ENCODE data around the gene STK35. TPM values are rescaled to one million over a fixed set of nuclear protein-coding genes. Genes with fewer than 3 reads are reported as not detected.

The STK35 gene
- polyA plus RNA-seq, 4 donors, result 17.0 to 18.8 (median 17.1) TPM

- peak in 1 of 4 donors; percentile 8 for DNase-seq (ENCODE audit: low read depth in 4 of 4, low spot score in 3 of 4)
These were observed 2.0 kb downstream of the STK35 start for GRCh38 chr20:2103461-2104153.

- DNase-seq (ENCODE audit: low read depth in 4 of 4, low spot score in 3 of 4), result no peak
These were observed 2.6 kb downstream of the STK35 start for GRCh38 chr20:2104236-2104635.

- DNase-seq (ENCODE audit: low read depth in 4 of 4, low spot score in 3 of 4), result no peak
These were observed 6.9 kb downstream of the STK35 start for GRCh38 chr20:2108498-2108897.

- no peak for DNase-seq (ENCODE audit: low read depth in 4 of 4, low spot score in 3 of 4)
These were observed 7.4 kb downstream of the STK35 start for GRCh38 chr20:2108987-2109386.

- DNase-seq (ENCODE audit: low read depth in 4 of 4, low spot score in 3 of 4), result no peak
These were observed 8.0 kb downstream of the STK35 start for GRCh38 chr20:2109425-2110210.

GRCh38 chr20:2112910-2113309 is 11.3 kb downstream of the STK35 start:
- no peak for DNase-seq (ENCODE audit: low read depth in 4 of 4, low spot score in 3 of 4)

- DNase-seq (ENCODE audit: low read depth in 4 of 4, low spot score in 3 of 4), result no peak
These were observed 12.7 kb downstream of the STK35 start for GRCh38 chr20:2114127-2114959.

- DNase-seq (ENCODE audit: low read depth in 4 of 4, low spot score in 3 of 4), result peak in 3 of 4 donors; percentile 48 to 74 (median 50)
These were observed 13.5 kb downstream of the STK35 start for GRCh38 chr20:2114990-2115681.

- no peak for DNase-seq (ENCODE audit: low read depth in 4 of 4, low spot score in 3 of 4)
These were observed 14.7 kb downstream of the STK35 start for GRCh38 chr20:2116170-2116940.

GRCh38 chr20:2118783-2119182 is 17.2 kb downstream of the STK35 start:
- DNase-seq (ENCODE audit: low read depth in 4 of 4, low spot score in 3 of 4), result no peak

GRCh38 chr20:2122936-2123335 is 21.3 kb downstream of the STK35 start:
- DNase-seq (ENCODE audit: low read depth in 4 of 4, low spot score in 3 of 4), result peak in 1 of 4 donors; percentile 22

- no peak for DNase-seq (ENCODE audit: low read depth in 4 of 4, low spot score in 3 of 4)
These were observed 22.1 kb downstream of the STK35 start for GRCh38 chr20:2123720-2124119.

GRCh38 chr20:2124564-2125213 is 23.1 kb downstream of the STK35 start:
- no peak for DNase-seq (ENCODE audit: low read depth in 4 of 4, low spot score in 3 of 4)

GRCh38 chr20:2125474-2126112 is 24.0 kb downstream of the STK35 start:
- no peak for DNase-seq (ENCODE audit: low read depth in 4 of 4, low spot score in 3 of 4)

- DNase-seq (ENCODE audit: low read depth in 4 of 4, low spot score in 3 of 4), result no peak
These were observed 25.6 kb downstream of the STK35 start for GRCh38 chr20:2127238-2127637.

- DNase-seq (ENCODE audit: low read depth in 4 of 4, low spot score in 3 of 4), result no peak
These were observed 26.9 kb downstream of the STK35 start for GRCh38 chr20:2128542-2128941.

- no peak for DNase-seq (ENCODE audit: low read depth in 4 of 4, low spot score in 3 of 4)
These were observed 28.5 kb downstream of the STK35 start for GRCh38 chr20:2130062-2130591.

- no peak for DNase-seq (ENCODE audit: low read depth in 4 of 4, low spot score in 3 of 4)
These were observed 29.1 kb downstream of the STK35 start for GRCh38 chr20:2130683-2131082.

GRCh38 chr20:2131366-2131765 is 29.7 kb downstream of the STK35 start:
- no peak for DNase-seq (ENCODE audit: low read depth in 4 of 4, low spot score in 3 of 4)
